H9 (cell line): Measurements from ENCODE around the gene CRISP3. TPM values are rescaled to one million over a fixed set of nuclear protein-coding genes. Genes with fewer than 3 reads are reported as not detected.

Experiments used
- DNase-seq: peaks from one replicate; pipeline ENCODE4 v3.0.0-alpha.2; 2017
- H2AFZ ChIP-seq: one replicate; pipeline ENCODE4 v1.6.1; 2013; ENCODE audit warnings: mild to moderate bottlenecking, low read length, control low read depth, moderate library complexity
- H2AK5ac ChIP-seq: 2 replicates; pipeline ENCODE4 v1.6.1; 2013; ENCODE audit warnings: low read length, control low read depth, mixed read lengths; ENCODE audit not compliant: insufficient read length
- H2BK120ac ChIP-seq: one replicate; pipeline ENCODE4 v1.6.1; 2013; ENCODE audit warnings: low read depth, mild to moderate bottlenecking, low read length, control low read depth, inconsistent platforms; ENCODE audit not compliant: poor library complexity, severe bottlenecking
- H2BK12ac ChIP-seq: 2 replicates; pipeline ENCODE4 v1.6.1; 2013; ENCODE audit warnings: low read length, control low read depth, mixed read lengths, low read depth; ENCODE audit not compliant: insufficient read length
- H2BK15ac ChIP-seq: 2 replicates; pipeline ENCODE4 v1.6.1; 2013; ENCODE audit warnings: low read depth, low read length, control low read depth
- H2BK20ac ChIP-seq: one replicate; pipeline ENCODE4 v1.6.1; 2013; ENCODE audit warnings: low read depth, mild to moderate bottlenecking, low read length, control low read depth, inconsistent platforms; ENCODE audit not compliant: poor library complexity, severe bottlenecking
- H2BK5ac ChIP-seq: 2 replicates; pipeline ENCODE4 v1.6.1; 2013; ENCODE audit warnings: low read length, control low read depth, mixed read lengths; ENCODE audit not compliant: insufficient read length
- H3K14ac ChIP-seq: 2 replicates; pipeline ENCODE4 v1.6.1; 2013; ENCODE audit warnings: low read length, control low read depth; ENCODE audit not compliant: insufficient read depth
- H3K18ac ChIP-seq: 2 replicates; pipeline ENCODE4 v1.6.1; 2013; ENCODE audit warnings: low read depth, mild to moderate bottlenecking, mixed read lengths, low read length, control low read depth; ENCODE audit not compliant: insufficient read length
- H3K23ac ChIP-seq: 2 replicates; pipeline ENCODE4 v1.6.1; 2013; ENCODE audit warnings: low read length, control low read depth, mixed read lengths, low read depth; ENCODE audit not compliant: insufficient read length
- H3K23me2 ChIP-seq: 2 replicates; pipeline ENCODE4 v1.6.1; 2013; ENCODE audit warnings: low read depth, mild to moderate bottlenecking, mixed read lengths, low read length, control low read depth; ENCODE audit not compliant: insufficient read length, poor library complexity, severe bottlenecking
- H3K27ac ChIP-seq: 2 replicates; pipeline ENCODE4 v1.5.1; 2013; ENCODE audit warnings: low read length, control low read depth, mixed read lengths, low read depth; ENCODE audit not compliant: insufficient read length
- H3K27me3 ChIP-seq: 2 replicates; pipeline ENCODE4 v1.6.1; 2013; ENCODE audit warnings: low read length, control low read depth, inconsistent platforms; ENCODE audit not compliant: insufficient read depth
- H3K4ac ChIP-seq: 2 replicates; pipeline ENCODE4 v1.6.1; 2013; ENCODE audit warnings: low read depth, mild to moderate bottlenecking, control low read depth, inconsistent platforms, low read length, moderate library complexity
- H3K4me1 ChIP-seq: 2 replicates; pipeline ENCODE4 v1.6.1; 2013; ENCODE audit warnings: low read length, control low read depth, inconsistent platforms; ENCODE audit not compliant: insufficient read depth
- H3K4me2 ChIP-seq: 2 replicates; pipeline ENCODE4 v1.6.1; 2013; ENCODE audit warnings: low read length, control low read depth, mixed read lengths; ENCODE audit not compliant: insufficient read length, insufficient read depth
- H3K56ac ChIP-seq: 2 replicates; pipeline ENCODE4 v1.6.1; 2013; ENCODE audit warnings: low read depth, mild to moderate bottlenecking, mixed read lengths, low read length, control low read depth; ENCODE audit not compliant: insufficient read length
- H3K79me1 ChIP-seq: 2 replicates; pipeline ENCODE4 v1.6.1; 2013; ENCODE audit warnings: low read depth, mild to moderate bottlenecking, moderate library complexity, low read length, control low read depth, inconsistent platforms; ENCODE audit not compliant: insufficient read depth, poor library complexity, severe bottlenecking
- H3K79me2 ChIP-seq: 2 replicates; pipeline ENCODE4 v1.6.1; 2013; ENCODE audit warnings: low read length, control low read depth, inconsistent platforms; ENCODE audit not compliant: insufficient read depth
- H3K9ac ChIP-seq: 2 replicates; pipeline ENCODE4 v1.6.1; 2013; ENCODE audit warnings: low read length, control low read depth, mixed read lengths; ENCODE audit not compliant: insufficient read length; ENCODE audit errors: extremely low read depth
- H3K9me3 ChIP-seq: one replicate; pipeline ENCODE4 v1.6.1; 2013; ENCODE audit warnings: low read depth, low read length, inconsistent platforms; ENCODE audit not compliant: control insufficient read depth
- H3T11ph ChIP-seq: one replicate; pipeline ENCODE4 v1.6.1; 2013; ENCODE audit warnings: mild to moderate bottlenecking, low read length, control low read depth, inconsistent platforms
- H4K20me1 ChIP-seq: one replicate; pipeline ENCODE4 v1.6.1; 2013; ENCODE audit not compliant: control insufficient read depth, insufficient read length, insufficient read depth
- H4K5ac ChIP-seq: 2 replicates; pipeline ENCODE4 v1.6.1; 2013; ENCODE audit warnings: low read depth, mild to moderate bottlenecking, mixed read lengths, low read length, control low read depth; ENCODE audit not compliant: insufficient read length
- H4K8ac ChIP-seq: replicated peaks from 2 replicates; pipeline ENCODE4 v1.6.1; 2013; ENCODE audit warnings: low read length, control low read depth, mixed read lengths, low read depth; ENCODE audit not compliant: insufficient read length
- H4K91ac ChIP-seq: 2 replicates; pipeline ENCODE4 v1.6.1; 2013; ENCODE audit warnings: low read depth, mild to moderate bottlenecking, moderate library complexity, mixed read lengths, low read length, control low read depth; ENCODE audit not compliant: insufficient read length
- H3K27ac Mint-ChIP-seq, 3 experiments: 2 replicates in 2 of 3; 3 replicates in 1 of 3; pipeline ENCODE4 v1.8.0; 2020 to 2021; ENCODE audit warnings: mixed read lengths in 3 of 3, mild to moderate bottlenecking in 1 of 3, moderate library complexity in 1 of 3
- H3K27me3 Mint-ChIP-seq: 2 replicates; pipeline ENCODE4 v1.8.0; 2021; ENCODE audit warnings: low read depth, mild to moderate bottlenecking, moderate library complexity, mixed read lengths
- H3K36me3 Mint-ChIP-seq, 3 experiments: 2 replicates in 2 of 3; 3 replicates in 1 of 3; pipeline ENCODE4 v1.8.0; 2020 to 2021; ENCODE audit warnings: low read depth in 3 of 3, mixed read lengths in 3 of 3; ENCODE audit not compliant: insufficient read depth in 1 of 3
- H3K4me1 Mint-ChIP-seq, 2 experiments: 2 replicates each; pipeline ENCODE4 v1.8.0; 2020; ENCODE audit warnings: mixed read lengths in 2 of 2
- H3K4me3 Mint-ChIP-seq, 2 experiments: 2 replicates in 1 of 2; 3 replicates in 1 of 2; pipeline ENCODE4 v1.8.0; 2020 to 2021; ENCODE audit warnings: mild to moderate bottlenecking in 2 of 2, mixed read lengths in 2 of 2, moderate library complexity in 1 of 2
- H3K9me3 Mint-ChIP-seq, 2 experiments: 2 replicates in 1 of 2; 3 replicates in 1 of 2; pipeline ENCODE4 v1.8.0; 2020; ENCODE audit warnings: mild to moderate bottlenecking in 2 of 2, mixed read lengths in 2 of 2, moderate library complexity in 1 of 2
- total RNA-seq: library from RNA; stranded (reverse); gene quantifications from 2 replicates; pipeline ENCODE4 v1.2.1, GENCODE V29; 2021
- TF ChIP-seq, protein P1 (sequence below): fragments of 200-600 bp; sonication (generic); conservative IDR thresholded peaks from 3 replicates; pipeline ENCODE4 v1.8.0; 2021; ENCODE audit warnings: antibody characterized with exemption, mild to moderate bottlenecking

CRISP3 gene
- total RNA-seq, 1 experiment from 2014 or later = not detected

DNA sequence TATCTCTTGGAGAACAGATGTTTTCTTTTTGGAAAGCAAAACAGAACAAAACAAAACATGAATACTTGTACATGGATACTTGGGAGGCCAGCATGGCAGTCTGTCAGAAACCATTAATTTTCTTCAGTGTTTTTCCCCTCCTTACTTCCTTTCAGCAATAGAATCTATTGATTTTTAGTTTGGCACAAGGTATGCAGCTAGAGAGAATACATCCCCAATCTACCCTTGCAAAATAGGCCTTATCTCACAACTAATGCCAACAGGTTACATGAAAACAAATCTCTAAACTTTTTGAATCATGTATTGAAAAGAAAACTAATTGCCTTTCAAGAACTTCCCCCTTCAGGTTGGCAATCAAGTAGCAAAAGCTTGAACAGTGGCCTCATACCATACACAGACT lies 40.1 kb upstream of the CRISP3 start:
- Histone ChIP-seq H3K4ac (no peak overlapping the region), H3K27ac (no peak overlapping the region), H2BK15ac (no peak overlapping the region), H2BK120ac (no peak overlapping the region), H3K18ac (no peak overlapping the region), H3K56ac (no peak overlapping the region), H3K14ac (no peak overlapping the region), H3K9ac (no peak overlapping the region), H3T11ph (no peak overlapping the region), H2BK20ac (no peak overlapping the region), H3K23ac (no peak overlapping the region), H3K27me3 (no peaks in the 10 kb centered on the region), H2AFZ (no peak overlapping the region), H3K79me2 (no peaks in the 10 kb centered on the region), H3K4me1 (no peaks in the 10 kb centered on the region), H3K23me2 (no peaks in the 10 kb centered on the region), H4K91ac (no peak overlapping the region), H2BK5ac (no peak overlapping the region), H4K20me1 (no peaks in the 10 kb centered on the region), H3K4me2 (no peak overlapping the region), H2BK12ac (no peak overlapping the region), H2AK5ac (no peak overlapping the region), H3K9me3 (no peaks in the 10 kb centered on the region), H4K5ac (no peak overlapping the region), H3K79me1 (no peaks in the 10 kb centered on the region), H4K8ac (no peak overlapping the region)
- TF ChIP-seq, protein P1, sequence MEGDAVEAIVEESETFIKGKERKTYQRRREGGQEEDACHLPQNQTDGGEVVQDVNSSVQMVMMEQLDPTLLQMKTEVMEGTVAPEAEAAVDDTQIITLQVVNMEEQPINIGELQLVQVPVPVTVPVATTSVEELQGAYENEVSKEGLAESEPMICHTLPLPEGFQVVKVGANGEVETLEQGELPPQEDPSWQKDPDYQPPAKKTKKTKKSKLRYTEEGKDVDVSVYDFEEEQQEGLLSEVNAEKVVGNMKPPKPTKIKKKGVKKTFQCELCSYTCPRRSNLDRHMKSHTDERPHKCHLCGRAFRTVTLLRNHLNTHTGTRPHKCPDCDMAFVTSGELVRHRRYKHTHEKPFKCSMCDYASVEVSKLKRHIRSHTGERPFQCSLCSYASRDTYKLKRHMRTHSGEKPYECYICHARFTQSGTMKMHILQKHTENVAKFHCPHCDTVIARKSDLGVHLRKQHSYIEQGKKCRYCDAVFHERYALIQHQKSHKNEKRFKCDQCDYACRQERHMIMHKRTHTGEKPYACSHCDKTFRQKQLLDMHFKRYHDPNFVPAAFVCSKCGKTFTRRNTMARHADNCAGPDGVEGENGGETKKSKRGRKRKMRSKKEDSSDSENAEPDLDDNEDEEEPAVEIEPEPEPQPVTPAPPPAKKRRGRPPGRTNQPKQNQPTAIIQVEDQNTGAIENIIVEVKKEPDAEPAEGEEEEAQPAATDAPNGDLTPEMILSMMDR = no peak
- Mint-ChIP-seq H3K36me3 (peaks cover 0 to 6% (median 3%) of the 10 kb centered on the region in 3 experiments; a peak in 2 of 7 replicates), H3K4me1 (peaks cover 3 to 8% of the 10 kb centered on the region in 2 experiments; a peak in 3 of 4 replicates), H3K4me3 (no peak overlapping the region), H3K9me3 (peaks cover 0 to 4% of the 10 kb centered on the region in 2 experiments; a peak in 1 of 5 replicates), H3K27me3 (no peaks in the 10 kb centered on the region), H3K27ac (no peak overlapping the region)
- no peak for DNase-seq
